ENCODE results near the gene USP31. TPM values are rescaled to one million over a fixed set of nuclear protein-coding genes. Genes with fewer than 3 reads are reported as not detected.

The USP31 gene
- total RNA-seq, 2 experiments from 2014 or later: 6.2 to 6.8 TPM

DNA sequence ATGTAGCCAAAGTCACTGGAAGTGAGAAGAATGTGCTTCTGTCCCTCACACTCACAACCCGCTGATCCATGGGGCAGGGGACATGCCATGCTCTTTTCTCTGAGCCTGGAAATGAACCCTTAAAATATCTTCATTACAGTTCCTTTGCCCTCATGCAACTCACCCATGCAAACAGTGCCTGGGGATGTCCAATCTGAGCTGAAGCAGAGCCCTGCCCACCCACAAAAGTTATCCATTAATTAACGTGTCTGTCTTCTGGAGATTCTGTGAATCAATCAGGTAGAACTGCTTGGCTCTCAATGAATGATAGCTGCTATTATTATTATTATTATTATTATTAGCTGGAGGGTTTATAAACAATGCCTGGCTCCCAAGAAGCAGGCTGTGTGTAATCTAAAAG, 133.7 kb downstream of the USP31 start:
- no peaks in the 10 kb centered on the region for H3K4me1 Mint-ChIP-seq (ENCODE audit: low read depth)
- no peaks in the 10 kb centered on the region for H3K9me3 Mint-ChIP-seq (ENCODE audit: insufficient read depth)
- POLR2A ChIA-PET: no interaction called here
- H3K27me3 Mint-ChIP-seq (ENCODE audit: low read depth): no peaks in the 10 kb centered on the region
- H3K27ac Mint-ChIP-seq: no peak overlapping the region
- no peaks in the 10 kb centered on the region for H3K36me3 Mint-ChIP-seq (ENCODE audit: low read depth)
- DNase-seq (no peak), ATAC-seq (no peak)
- H3K4me3 Mint-ChIP-seq: no peak overlapping the region
- CTCF ChIA-PET: no interaction called here

DNA sequence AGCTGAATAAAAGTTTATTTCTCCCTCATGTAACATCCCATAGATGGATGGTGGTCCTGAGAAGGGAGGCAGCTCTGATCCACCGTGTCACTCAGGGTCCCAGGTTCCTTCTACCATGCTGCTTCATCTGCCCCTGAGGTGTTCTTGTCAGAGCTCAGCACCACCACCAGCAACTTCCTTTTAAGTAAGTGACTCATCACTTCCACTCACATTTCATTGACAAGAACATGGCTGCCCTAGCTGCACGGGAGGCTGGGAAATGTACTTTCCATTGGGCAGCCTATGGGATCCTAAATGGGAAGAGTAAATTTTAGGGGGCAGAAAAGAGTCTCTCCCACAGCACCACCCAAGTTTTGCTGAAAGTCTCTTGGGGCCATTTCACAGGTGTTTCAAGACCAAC, 134.7 kb downstream of the USP31 start:
- ChIA-PET CTCF (no interaction called here), POLR2A (no interaction called here)
- no peaks in the 10 kb centered on the region for H3K36me3 Mint-ChIP-seq (ENCODE audit: low read depth)
- no peak overlapping the region for H3K27ac Mint-ChIP-seq
- no peaks in the 10 kb centered on the region for H3K9me3 Mint-ChIP-seq (ENCODE audit: insufficient read depth)
- DNase-seq: no peak
- no peak for ATAC-seq
- H3K27me3 Mint-ChIP-seq (ENCODE audit: low read depth): peaks cover 2% of the 10 kb centered on the region
- no peak overlapping the region for H3K4me3 Mint-ChIP-seq
- H3K4me1 Mint-ChIP-seq (ENCODE audit: low read depth): no peaks in the 10 kb centered on the region

Other genes starting within 250 kb of the USP31 start
- not detected for gene SCNN1G, start 33.3 kb upstream of the USP31 start, total RNA-seq
- gene SCNN1B, start 152.8 kb upstream of the USP31 start, total RNA-seq: not detected

Data from activated CD8-positive, alpha-beta T cell treated with anti-CD3 and anti-CD28 coated beads, Interleukin-2, amount 10 ng/mL, durations not matched to agents 7 days and 5 days (primary cell).